Keratinocyte (primary cell): Measurements from ENCODE around the gene TULP1. TPM values are rescaled to one million over a fixed set of nuclear protein-coding genes. Genes with fewer than 3 reads are reported as not detected.

Experiments
- DNase-seq: peaks from one replicate; pipeline ENCODE4 v3.0.0-alpha.2; 2011; ENCODE audit warnings: low read depth, missing footprints, low spot score
- FAIRE-seq: peaks from 2 replicates; lab custom pipeline; 2011; peaks lifted over from hg19 to GRCh38; lab: Jason Lieb, UNC
- H2AFZ ChIP-seq: 2 replicates; pipeline ENCODE4 v1.6.0; 2012; ENCODE audit warnings: low read length, control low read depth, inconsistent platforms; ENCODE audit not compliant: control insufficient read depth
- H3K27ac ChIP-seq: 2 replicates; pipeline ENCODE4 v1.5.1; 2011; ENCODE audit warnings: low read length; ENCODE audit not compliant: control insufficient read depth, insufficient read depth
- H3K27me3 ChIP-seq: 3 replicates; pipeline ENCODE4 v1.6.0; 2011; ENCODE audit warnings: low read length; ENCODE audit not compliant: control insufficient read depth, insufficient read depth; ENCODE audit errors: extremely low read depth
- H3K36me3 ChIP-seq, 2 experiments: 2 replicates in 1 of 2; 3 replicates in 1 of 2; pipeline ENCODE4 v1.5.1; 2011; ENCODE audit warnings: low read length in 2 of 2, mild to moderate bottlenecking in 1 of 2; ENCODE audit not compliant: control insufficient read depth in 2 of 2, insufficient read depth in 2 of 2; ENCODE audit errors: extremely low read depth in 1 of 2
- H3K4me1 ChIP-seq: 3 replicates; pipeline ENCODE4 v1.5.1; 2011; ENCODE audit warnings: low read length; ENCODE audit not compliant: control insufficient read depth, insufficient read depth; ENCODE audit errors: extremely low read depth
- H3K4me2 ChIP-seq: 3 replicates; pipeline ENCODE4 v1.6.0; 2011; ENCODE audit warnings: low read depth, low read length; ENCODE audit not compliant: control insufficient read depth, insufficient read depth; ENCODE audit errors: extremely low read depth
- H3K4me3 ChIP-seq, 3 experiments: fragments of 200-600 bp in 1 of 3; sonication (generic) in 1 of 3; 2 replicates in 2 of 3; 3 replicates in 1 of 3; pipeline ENCODE4 v1.5.1; 2011 to 2016; ENCODE audit warnings: low read length in 3 of 3, mild to moderate bottlenecking in 3 of 3, control low read depth in 2 of 3, inconsistent platforms in 1 of 3, low read depth in 1 of 3, mixed read lengths in 1 of 3, mixed run types in 1 of 3, moderate library complexity in 1 of 3; ENCODE audit not compliant: control insufficient read depth in 2 of 3, insufficient read depth in 2 of 3; ENCODE audit errors: extremely low read depth in 1 of 3
- H3K79me2 ChIP-seq: 2 replicates; pipeline ENCODE4 v1.6.0; 2012; ENCODE audit warnings: low read length; ENCODE audit not compliant: control insufficient read depth, insufficient read depth
- H3K9ac ChIP-seq: 3 replicates; pipeline ENCODE4 v1.6.0; 2011; ENCODE audit warnings: low read length; ENCODE audit not compliant: control insufficient read depth, insufficient read depth; ENCODE audit errors: extremely low read depth
- H3K9me1 ChIP-seq: 3 replicates; pipeline ENCODE4 v1.6.0; 2011; ENCODE audit warnings: low read length; ENCODE audit not compliant: control insufficient read depth, insufficient read depth; ENCODE audit errors: extremely low read depth
- H3K9me3 ChIP-seq: 2 replicates; pipeline ENCODE4 v1.5.1; 2012; ENCODE audit warnings: low read depth, low read length; ENCODE audit not compliant: control insufficient read depth
- H4K20me1 ChIP-seq: 3 replicates; pipeline ENCODE4 v1.6.0; 2011; ENCODE audit warnings: low read length; ENCODE audit not compliant: control insufficient read depth, insufficient read depth; ENCODE audit errors: extremely low read depth
- EZH2 ChIP-seq: IDR thresholded peaks from one replicate; pipeline ENCODE4 v1.6.1; 2012; ENCODE audit warnings: inconsistent platforms, mild to moderate bottlenecking, low read length, moderate library complexity
- dilution Hi-C: fragments of 300-500 bp; cut with MboI; formaldehyde crosslinking; loops from one replicate; pipeline ENCODE4 v1.7.0; 2020; ENCODE audit warnings: low sequenced_read_pairs; ENCODE audit not compliant: extremely low pct_ligation_motif_present
- polyA minus RNA-seq, 3 experiments: library from RNA; depleted of rRNA, polyadenylated mRNA; stranded (reverse); fragments of >200 nt; gene quantifications; 1 replicate in 1 of 3; 2 replicates in 1 of 3; 3 replicates in 1 of 3; pipeline ENCODE4 v1.2.3, GENCODE V29; 2011
- polyA plus RNA-seq, 5 experiments: library from polyadenylated mRNA; depleted of rRNA in 3 of 5; stranded (reverse) in 3 of 5; stranded (forward) in 1 of 5; unstranded in 1 of 5; fragments of >200 nt; gene quantifications; 1 replicate in 1 of 5; 2 replicates in 3 of 5; 3 replicates in 1 of 5; pipeline versions ENCODE4 v1.2.1 to v1.2.3, GENCODE V29; 2011 to 2012; ENCODE audit warnings: missing spikeins in 2 of 5, low read depth in 1 of 5, low replicate concordance in 1 of 5
- TF ChIP-seq, protein P1 (sequence below), 3 experiments: IDR thresholded peaks in 1 of 3; conservative IDR thresholded peaks in 1 of 3; optimal IDR thresholded peaks in 1 of 3; 2 replicates in 2 of 3; 3 replicates in 1 of 3; pipeline versions ENCODE3 to v1.5.1; 2011; ENCODE audit warnings: low read length in 3 of 3, mild to moderate bottlenecking in 3 of 3, moderate library complexity in 2 of 3, control low read depth in 1 of 3, inconsistent platforms in 1 of 3; ENCODE audit not compliant: insufficient read depth in 2 of 3; ENCODE audit errors: extremely low read depth in 1 of 3

The TULP1 gene
- polyA plus RNA-seq (not detected in 3 replicates), polyA minus RNA-seq (not detected in 3 replicates)
- not detected for polyA plus RNA-seq (2011; ENCODE audit: low read depth)
- not detected in 2 replicates for polyA plus RNA-seq (2011; cell fraction: cytosol; rRNA removed)
- not detected in 2 replicates for polyA plus RNA-seq (2011; cell fraction: nucleus; rRNA removed)
- polyA plus RNA-seq (2012; ENCODE audit: low replicate concordance): not detected in 2 replicates
- polyA minus RNA-seq (2011; cell fraction: cytosol; rRNA and poly(A)+ RNA removed): not detected
- not detected in 2 replicates for polyA minus RNA-seq (2011; cell fraction: nucleus; rRNA and poly(A)+ RNA removed)

DNA sequence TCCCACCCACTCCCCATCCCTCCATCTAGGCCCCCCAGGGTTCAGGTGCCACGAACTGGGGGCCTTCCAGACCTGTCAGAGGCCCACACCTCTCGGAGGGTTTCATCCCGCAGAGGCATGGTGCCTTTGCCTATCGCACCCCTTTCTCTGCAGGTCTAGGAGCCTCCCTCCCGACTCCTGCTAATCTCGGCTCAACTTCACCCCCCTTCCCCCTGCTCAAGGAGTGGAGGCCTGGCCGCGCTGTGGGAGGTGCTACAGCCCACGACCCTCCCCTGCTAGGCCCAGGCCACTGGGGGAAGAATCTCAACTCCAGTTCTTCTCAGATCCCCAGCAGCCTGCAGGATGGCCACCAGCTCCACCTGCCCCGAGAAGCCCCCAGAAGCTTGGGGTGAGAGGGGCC, at the start of gene TULP1:
Gene TULP1, minus strand, starts transcription at position 157 of the 400 bp plus-strand sequence. Its CDS starts 38 bp downstream, at position 119.
- Histone ChIP-seq H3K36me3 (no peaks in the 10 kb centered on the region), H3K9me1 (no peaks in the 10 kb centered on the region), H3K4me3 (no peak within 1 kb of the TSS), H3K27ac (no peak within 1 kb of the TSS), H3K9ac (no peak within 1 kb of the TSS), H4K20me1 (no peaks in the 10 kb centered on the region), H3K79me2 (no peaks in the 10 kb centered on the region), H3K4me1 (no peaks in the 10 kb centered on the region), H3K9me3 (no peaks in the 10 kb centered on the region), H3K4me2 (no peak within 1 kb of the TSS), H2AFZ (no peak within 1 kb of the TSS), H3K27me3 (peaks cover 30% of the 10 kb centered on the region)
- TF ChIP-seq EZH2: no peak
- TF ChIP-seq, protein P1, sequence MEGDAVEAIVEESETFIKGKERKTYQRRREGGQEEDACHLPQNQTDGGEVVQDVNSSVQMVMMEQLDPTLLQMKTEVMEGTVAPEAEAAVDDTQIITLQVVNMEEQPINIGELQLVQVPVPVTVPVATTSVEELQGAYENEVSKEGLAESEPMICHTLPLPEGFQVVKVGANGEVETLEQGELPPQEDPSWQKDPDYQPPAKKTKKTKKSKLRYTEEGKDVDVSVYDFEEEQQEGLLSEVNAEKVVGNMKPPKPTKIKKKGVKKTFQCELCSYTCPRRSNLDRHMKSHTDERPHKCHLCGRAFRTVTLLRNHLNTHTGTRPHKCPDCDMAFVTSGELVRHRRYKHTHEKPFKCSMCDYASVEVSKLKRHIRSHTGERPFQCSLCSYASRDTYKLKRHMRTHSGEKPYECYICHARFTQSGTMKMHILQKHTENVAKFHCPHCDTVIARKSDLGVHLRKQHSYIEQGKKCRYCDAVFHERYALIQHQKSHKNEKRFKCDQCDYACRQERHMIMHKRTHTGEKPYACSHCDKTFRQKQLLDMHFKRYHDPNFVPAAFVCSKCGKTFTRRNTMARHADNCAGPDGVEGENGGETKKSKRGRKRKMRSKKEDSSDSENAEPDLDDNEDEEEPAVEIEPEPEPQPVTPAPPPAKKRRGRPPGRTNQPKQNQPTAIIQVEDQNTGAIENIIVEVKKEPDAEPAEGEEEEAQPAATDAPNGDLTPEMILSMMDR (optimal IDR thresholded peaks at IDR 0.05 in 1 of 3, IDR thresholded peaks at IDR 0.05 in 1 of 3, conservative IDR thresholded peaks at IDR 0.05 in 1 of 3; ENCODE audit: extremely low read depth in 1 of 3, insufficient read depth in 2 of 3, low read length in 3 of 3): no peak
- FAIRE-seq: no peak
- dilution Hi-C loops: no loop called here
- DNase-seq: no peak

DNA sequence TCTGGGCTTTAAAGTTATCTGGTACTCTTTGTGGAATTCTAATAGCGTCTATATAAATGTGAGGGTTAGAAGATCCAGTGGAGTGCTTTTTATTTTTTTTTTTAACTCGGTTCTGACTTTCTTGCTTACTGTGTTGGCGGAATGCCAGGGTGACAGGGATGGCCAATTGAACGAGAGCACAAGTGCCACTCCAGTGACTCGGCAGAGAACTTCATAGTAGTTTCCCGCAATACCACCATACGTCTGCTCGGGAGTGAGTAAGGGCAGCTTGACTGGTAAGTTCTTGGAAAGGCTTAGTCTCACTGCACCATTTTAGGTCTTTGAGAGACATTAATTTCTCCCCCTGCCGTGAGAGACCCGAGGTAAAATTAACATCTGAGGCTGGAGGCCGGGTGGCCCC, 49.4 kb upstream of the TULP1 start:
- H3K36me3 ChIP-seq: no peaks in the 10 kb centered on the region
- H3K79me2 ChIP-seq: no peaks in the 10 kb centered on the region
- no peak for TF ChIP-seq EZH2
- TF ChIP-seq, protein P1 (optimal IDR thresholded peaks at IDR 0.05 in 1 of 3, IDR thresholded peaks at IDR 0.05 in 1 of 3, conservative IDR thresholded peaks at IDR 0.05 in 1 of 3; ENCODE audit: extremely low read depth in 1 of 3, insufficient read depth in 2 of 3, low read length in 3 of 3): no peak
- no peaks in the 10 kb centered on the region for H4K20me1 ChIP-seq
- peaks cover 15% of the 10 kb centered on the region for H3K27me3 ChIP-seq
- H3K9ac ChIP-seq: no peak overlapping the region
- H3K4me1 ChIP-seq: no peaks in the 10 kb centered on the region
- H3K4me2 ChIP-seq: no peak overlapping the region
- dilution Hi-C loops: loop anchor here (25.0 kb wide), 1 partner anchor 175 kb away; the partner anchor contains the start of gene ARMC12
- FAIRE-seq (no peak), DNase-seq (no peak)
- no peaks in the 10 kb centered on the region for H3K9me1 ChIP-seq
- H2AFZ ChIP-seq: no peak overlapping the region
- H3K27ac ChIP-seq: no peak overlapping the region
- no peak overlapping the region for H3K4me3 ChIP-seq
- no peaks in the 10 kb centered on the region for H3K9me3 ChIP-seq
